ENCODE results near the gene KCND3. TPM values are rescaled to one million over a fixed set of nuclear protein-coding genes. Genes with fewer than 3 reads are reported as not detected.

The KCND3 gene
- total RNA-seq, 2 experiments from 2014 or later: not detected

DNA sequence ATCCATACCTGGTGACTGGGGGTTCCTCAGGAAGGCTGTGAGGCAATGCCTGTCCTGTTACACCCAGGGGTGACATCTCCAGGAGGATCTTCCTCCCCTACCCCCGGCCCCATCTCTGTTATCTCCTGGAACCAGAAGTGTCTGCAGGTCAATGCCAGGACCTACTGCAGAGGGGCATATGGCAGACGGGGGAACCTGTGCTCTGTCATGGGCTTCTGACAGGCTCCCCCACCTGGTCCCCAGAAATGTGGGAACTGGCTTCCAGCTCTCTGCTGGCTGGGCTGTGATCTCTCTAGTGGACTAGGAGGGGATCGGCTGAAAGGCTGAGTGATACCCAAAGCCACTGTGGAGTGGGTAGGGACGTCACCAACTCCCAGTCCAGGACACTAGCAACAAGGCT, 21.0 kb downstream of the KCND3 start:
- ATAC-seq: no peak
- intact Hi-C loops (cut with DNase I, micrococcal nuclease): no loop called here
- Mint-ChIP-seq H3K4me1 (no peaks in the 10 kb centered on the region), H3K9me3 (ENCODE audit: low read depth) (no peaks in the 10 kb centered on the region), H3K36me3 (ENCODE audit: low read depth) (no peaks in the 10 kb centered on the region), H3K27ac (no peak overlapping the region), H3K4me3 (no peak overlapping the region), H3K27me3 (peaks cover 48% of the 10 kb centered on the region)
- CTCF ChIA-PET: no interaction called here
- no peak for DNase-seq
- POLR2A ChIA-PET: no interaction called here

DNA sequence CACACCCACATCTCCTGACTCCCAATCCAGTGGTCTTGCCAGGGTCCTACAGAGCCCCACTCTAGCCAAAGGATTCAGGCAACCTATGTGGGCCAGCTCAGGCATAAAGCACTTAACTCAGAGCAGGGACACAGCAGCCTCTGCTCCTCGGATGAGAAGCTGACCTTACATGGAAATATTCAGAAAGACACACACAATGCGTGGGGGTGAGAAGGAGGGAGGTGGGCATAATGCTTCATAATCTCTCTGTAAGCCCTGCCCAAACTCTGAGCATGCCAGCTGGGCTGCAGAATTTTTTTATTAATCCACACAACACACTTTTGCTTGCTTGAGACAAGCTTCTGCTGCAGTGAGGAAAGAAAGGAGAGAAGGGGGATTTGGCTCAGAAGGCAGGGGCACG, 21.6 kb downstream of the KCND3 start:
- Mint-ChIP-seq H3K9me3 (ENCODE audit: low read depth) (no peaks in the 10 kb centered on the region), H3K4me3 (no peak overlapping the region), H3K4me1 (no peaks in the 10 kb centered on the region), H3K36me3 (ENCODE audit: low read depth) (no peaks in the 10 kb centered on the region), H3K27me3 (peaks cover 43% of the 10 kb centered on the region), H3K27ac (no peak overlapping the region)
- ChIA-PET CTCF (no interaction called here), POLR2A (no interaction called here)
- no peak for DNase-seq
- intact Hi-C loops (cut with DNase I, micrococcal nuclease): no loop called here
- ATAC-seq: no peak

DNA sequence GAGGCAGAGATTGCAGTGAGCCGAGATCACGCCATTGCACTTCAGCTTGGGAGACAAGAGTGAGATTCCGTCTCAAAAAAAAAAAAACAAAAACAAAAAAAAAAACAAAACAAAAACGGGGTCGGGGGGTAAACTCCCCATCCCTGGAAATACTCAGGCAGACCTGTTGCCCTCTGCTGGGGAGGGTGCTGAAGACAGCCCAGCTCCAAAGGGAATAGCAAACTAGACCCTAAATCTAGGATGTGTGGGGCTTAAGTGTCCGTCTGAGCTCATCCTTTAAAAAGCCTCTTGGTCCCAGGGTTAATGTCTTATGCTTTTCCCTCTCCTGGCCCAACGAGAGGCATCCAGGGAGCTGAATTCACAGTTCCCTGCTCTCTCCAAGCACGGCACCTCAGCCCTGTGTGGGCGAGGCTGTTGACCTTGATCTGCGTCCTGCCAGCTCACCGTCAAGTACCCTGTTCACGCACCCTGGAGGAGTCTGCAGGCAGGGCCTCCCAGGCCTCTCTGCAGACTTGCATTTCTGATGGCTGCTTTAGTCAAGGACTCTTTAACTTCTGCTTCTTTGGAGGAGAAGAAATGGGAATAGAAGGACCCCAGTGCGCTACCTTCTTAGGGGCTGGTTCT, 22.3 kb downstream of the KCND3 start:
- ChIA-PET CTCF (no interaction called here), POLR2A (no interaction called here)
- Mint-ChIP-seq H3K27me3 (peaks cover 38% of the 10 kb centered on the region), H3K9me3 (ENCODE audit: low read depth) (no peaks in the 10 kb centered on the region), H3K4me1 (no peaks in the 10 kb centered on the region), H3K36me3 (ENCODE audit: low read depth) (no peaks in the 10 kb centered on the region), H3K4me3 (no peak overlapping the region), H3K27ac (no peak overlapping the region)
- no peak for ATAC-seq
- intact Hi-C loops (cut with DNase I, micrococcal nuclease): no loop called here
- DNase-seq: no peak

DNA sequence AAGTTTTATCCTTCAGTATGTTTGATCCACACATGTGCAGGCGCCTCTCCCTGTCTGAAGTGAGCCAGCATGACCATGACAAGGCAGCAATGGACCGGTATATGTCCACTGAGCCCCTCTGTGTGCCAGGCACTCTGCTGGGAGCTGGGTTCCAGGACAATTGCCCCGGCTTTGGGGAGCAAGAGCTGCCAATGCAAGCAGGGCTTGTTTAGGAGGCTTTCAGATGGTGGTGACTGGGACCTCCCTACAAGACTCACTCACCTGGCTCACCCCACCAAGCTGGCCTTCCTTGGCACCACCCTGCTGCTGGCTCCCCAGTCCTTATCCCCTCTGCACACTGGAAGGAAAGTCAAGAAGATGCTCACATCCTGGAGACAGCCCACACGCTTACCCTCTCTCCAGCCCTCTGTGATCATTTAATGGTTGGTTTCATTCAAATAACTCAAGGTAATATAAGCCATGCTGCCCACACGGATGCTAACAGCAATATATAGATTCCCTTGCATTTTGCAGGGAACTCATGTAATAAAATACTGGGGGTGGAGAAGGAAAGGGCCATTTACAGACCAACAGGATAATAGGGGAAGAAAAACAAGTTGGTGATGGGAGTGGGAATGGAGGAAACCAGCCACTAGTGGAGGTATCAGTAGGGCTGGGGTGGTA, 23.6 kb downstream of the KCND3 start:
- no peak overlapping the region for H3K27ac Mint-ChIP-seq
- peaks cover 33% of the 10 kb centered on the region for H3K27me3 Mint-ChIP-seq
- no peaks in the 10 kb centered on the region for H3K4me1 Mint-ChIP-seq
- ChIA-PET CTCF (no interaction called here), POLR2A (no interaction called here)
- ATAC-seq: no peak
- no peaks in the 10 kb centered on the region for H3K36me3 Mint-ChIP-seq (ENCODE audit: low read depth)
- no peak overlapping the region for H3K4me3 Mint-ChIP-seq
- DNase-seq: no peak
- H3K9me3 Mint-ChIP-seq (ENCODE audit: low read depth): no peaks in the 10 kb centered on the region
- intact Hi-C loops (cut with DNase I, micrococcal nuclease): no loop called here

DNA sequence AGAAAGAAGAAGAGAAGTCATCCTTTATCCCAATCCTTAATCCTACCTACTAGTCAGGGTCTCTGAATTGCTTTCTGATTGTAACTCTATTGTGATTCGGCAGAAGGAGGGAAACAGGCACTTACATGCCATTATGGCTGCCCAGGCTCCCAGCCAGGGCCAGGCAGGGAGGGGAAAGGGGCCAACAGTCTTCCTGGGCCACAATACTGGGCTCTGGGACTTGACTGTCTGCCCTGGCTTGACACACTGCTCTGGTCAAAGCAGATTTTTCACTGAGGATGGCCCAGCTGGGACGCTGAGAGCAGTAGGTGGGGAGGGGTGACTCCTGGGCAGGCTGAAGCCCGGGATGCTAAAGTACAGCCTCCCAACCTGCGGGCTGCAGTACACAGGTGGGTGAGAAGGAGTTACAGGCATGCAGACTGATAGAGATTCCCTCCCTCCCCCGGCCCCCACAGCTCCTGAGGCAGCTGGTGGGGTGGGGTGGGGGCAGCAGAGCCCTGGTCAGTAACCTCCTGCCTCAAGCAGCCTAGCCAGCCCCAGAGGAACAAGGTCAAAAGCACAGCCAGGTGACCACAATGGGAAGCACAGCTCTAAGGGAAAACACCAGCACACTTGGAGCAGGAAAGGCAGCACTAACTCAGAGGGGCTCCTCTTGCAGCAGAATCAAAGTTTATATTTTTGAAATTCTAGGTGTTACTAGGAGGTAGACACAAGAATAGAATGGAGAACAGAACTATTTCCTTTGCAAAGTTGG, 25.3 kb downstream of the KCND3 start:
- H3K4me3 Mint-ChIP-seq: no peak overlapping the region
- H3K27me3 Mint-ChIP-seq: peaks cover 21% of the 10 kb centered on the region
- POLR2A ChIA-PET: no interaction called here
- no peaks in the 10 kb centered on the region for H3K36me3 Mint-ChIP-seq (ENCODE audit: low read depth)
- H3K9me3 Mint-ChIP-seq (ENCODE audit: low read depth): no peaks in the 10 kb centered on the region
- no peaks in the 10 kb centered on the region for H3K4me1 Mint-ChIP-seq
- H3K27ac Mint-ChIP-seq: no peak overlapping the region
- intact Hi-C loops (cut with DNase I, micrococcal nuclease): no loop called here
- ATAC-seq (no peak), DNase-seq (no peak)
- CTCF ChIA-PET: no interaction called here

DNA sequence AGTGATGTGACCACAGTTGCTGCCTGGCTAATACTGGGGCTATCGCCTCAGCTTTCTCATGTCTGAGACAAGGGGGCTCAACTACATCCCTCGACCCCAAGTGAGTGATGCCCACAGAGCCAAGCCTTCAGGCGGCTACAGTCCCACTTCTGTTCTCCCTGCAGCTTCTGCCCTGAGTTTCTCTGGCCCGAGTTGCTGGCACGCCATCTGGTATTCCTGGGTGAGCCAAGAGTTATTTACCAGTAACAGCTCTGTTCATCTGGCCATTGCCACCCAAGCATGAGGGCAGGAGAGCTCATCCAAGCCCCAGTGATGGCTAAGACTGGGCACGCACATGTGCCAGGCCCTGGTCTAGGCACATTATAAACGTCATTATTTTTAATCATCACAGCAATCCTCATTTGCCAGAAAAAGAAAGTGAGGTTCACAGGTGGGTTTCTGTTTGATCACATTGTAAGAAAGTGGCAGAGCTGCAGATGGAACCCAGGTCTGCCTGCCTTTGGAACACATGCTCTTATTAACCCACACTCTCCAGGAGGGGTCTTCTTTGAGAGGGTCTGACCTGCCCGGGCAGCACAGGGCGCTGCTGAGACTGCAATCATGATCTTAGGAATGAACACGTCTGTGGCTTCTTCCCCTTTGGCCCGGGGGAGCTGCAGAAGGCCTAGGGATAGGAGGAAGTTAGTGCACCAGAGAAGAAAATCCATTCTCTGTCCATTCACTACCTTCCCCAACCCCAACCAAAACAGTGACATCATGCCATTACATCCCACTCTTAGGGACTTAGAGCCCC, 27.5 kb downstream of the KCND3 start:
- Mint-ChIP-seq H3K4me1 (no peaks in the 10 kb centered on the region), H3K27me3 (peaks cover 11% of the 10 kb centered on the region), H3K36me3 (ENCODE audit: low read depth) (no peaks in the 10 kb centered on the region), H3K9me3 (ENCODE audit: low read depth) (no peaks in the 10 kb centered on the region), H3K27ac (no peak overlapping the region), H3K4me3 (no peak overlapping the region)
- intact Hi-C loops (cut with DNase I, micrococcal nuclease): no loop called here
- POLR2A ChIA-PET: no interaction called here
- DNase-seq (no peak), ATAC-seq (no peak)
- CTCF ChIA-PET: no interaction called here

DNA sequence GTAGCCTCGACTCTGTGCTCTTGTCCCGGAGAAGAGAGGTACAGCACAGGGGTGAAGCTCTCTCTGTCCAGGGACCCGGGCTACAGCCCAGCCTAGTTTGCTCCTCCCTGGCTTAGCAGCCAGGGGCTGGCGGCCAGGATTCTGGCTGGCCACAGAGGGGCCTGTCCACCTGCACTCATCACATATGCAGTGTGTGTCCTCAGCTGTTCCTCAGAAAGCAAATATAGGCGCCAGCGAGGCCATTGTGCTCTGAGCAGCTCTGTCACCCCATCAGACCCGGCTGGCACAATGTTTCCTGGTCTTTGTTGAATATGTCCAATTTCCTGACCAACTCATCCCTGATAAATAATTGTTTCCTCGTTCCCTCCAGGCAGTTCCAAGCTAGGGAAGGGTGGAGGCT, 28.5 kb downstream of the KCND3 start:
- H3K36me3 Mint-ChIP-seq (ENCODE audit: low read depth): no peaks in the 10 kb centered on the region
- POLR2A ChIA-PET: no interaction called here
- H3K9me3 Mint-ChIP-seq (ENCODE audit: low read depth): no peaks in the 10 kb centered on the region
- CTCF ChIA-PET: no interaction called here
- no peak for DNase-seq
- intact Hi-C loops (cut with DNase I, micrococcal nuclease): no loop called here
- no peaks in the 10 kb centered on the region for H3K4me1 Mint-ChIP-seq
- no peak for ATAC-seq
- no peak overlapping the region for H3K27ac Mint-ChIP-seq
- no peak overlapping the region for H3K4me3 Mint-ChIP-seq
- H3K27me3 Mint-ChIP-seq: peaks cover 9% of the 10 kb centered on the region

DNA sequence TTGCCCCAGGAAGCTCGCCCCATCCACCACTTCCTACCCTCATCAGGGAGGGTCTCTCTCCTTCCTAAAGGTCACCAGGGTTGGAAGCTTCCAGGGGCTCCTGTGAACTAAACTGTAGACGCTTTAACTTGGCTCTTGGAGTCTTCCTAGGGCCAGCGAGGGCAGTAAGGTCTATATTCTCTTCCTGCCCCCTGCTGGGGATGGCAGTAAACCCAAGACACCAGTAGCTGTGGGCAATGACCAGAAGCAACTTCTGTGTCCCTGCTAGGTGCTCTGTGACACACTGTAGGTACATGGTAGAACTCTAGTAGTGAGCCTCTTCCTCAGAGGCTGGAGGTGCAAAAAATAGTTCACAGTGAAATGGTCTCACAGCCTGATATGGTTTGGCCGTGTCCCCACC, 30.0 kb downstream of the KCND3 start:
- CTCF ChIA-PET: no interaction called here
- Mint-ChIP-seq H3K27ac (no peak overlapping the region), H3K9me3 (ENCODE audit: low read depth) (no peaks in the 10 kb centered on the region), H3K36me3 (ENCODE audit: low read depth) (no peaks in the 10 kb centered on the region), H3K4me3 (no peak overlapping the region), H3K4me1 (no peaks in the 10 kb centered on the region), H3K27me3 (peaks cover 4% of the 10 kb centered on the region)
- POLR2A ChIA-PET: no interaction called here
- ATAC-seq (no peak), DNase-seq (peak; percentile 9)
- intact Hi-C loops (cut with DNase I, micrococcal nuclease): no loop called here

DNA sequence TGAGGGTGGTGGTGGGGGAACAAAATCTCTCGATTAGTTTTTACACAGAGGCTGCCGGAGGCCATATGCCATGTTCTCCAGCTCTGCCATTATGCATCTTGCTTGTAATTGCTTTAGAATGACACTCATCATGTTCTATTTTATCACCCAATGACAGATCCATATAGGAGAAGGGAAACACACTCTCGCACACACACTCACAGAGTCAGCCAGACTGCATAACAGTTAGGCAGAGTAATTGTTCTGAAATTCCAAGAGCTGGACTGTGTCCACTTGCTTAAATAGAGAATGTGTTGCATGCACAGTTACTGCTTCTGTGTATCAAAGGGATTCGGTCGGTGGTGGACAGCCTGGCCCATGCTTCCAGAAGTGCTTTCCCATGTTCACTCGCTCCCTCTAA, 30.6 kb downstream of the KCND3 start:
- ChIA-PET CTCF (no interaction called here), POLR2A (no interaction called here)
- Mint-ChIP-seq H3K27ac (no peak overlapping the region), H3K36me3 (ENCODE audit: low read depth) (no peaks in the 10 kb centered on the region), H3K9me3 (ENCODE audit: low read depth) (no peaks in the 10 kb centered on the region), H3K27me3 (peaks cover 4% of the 10 kb centered on the region), H3K4me3 (no peak overlapping the region), H3K4me1 (no peaks in the 10 kb centered on the region)
- DNase-seq: no peak
- ATAC-seq: no peak
- intact Hi-C loops (cut with DNase I, micrococcal nuclease): no loop called here

DNA sequence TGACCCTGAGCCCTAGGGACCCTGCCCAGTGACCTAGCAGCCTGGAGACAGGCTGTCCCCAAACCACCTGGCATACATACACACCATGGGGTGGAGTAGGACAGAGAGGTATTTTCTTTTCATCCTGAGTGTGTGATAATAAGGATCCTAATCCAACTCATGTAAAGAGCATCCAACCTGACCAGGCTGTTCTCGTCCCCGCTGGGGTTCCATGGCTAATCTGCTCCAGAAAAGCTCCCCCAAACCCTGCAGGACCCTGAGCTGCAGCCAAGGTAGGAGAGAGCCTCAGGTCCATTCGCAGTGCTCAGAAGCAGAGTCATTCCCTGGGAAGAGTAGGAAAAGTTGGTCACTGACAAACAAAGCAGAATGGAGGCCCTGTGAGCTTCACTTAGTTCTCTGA, 31.4 kb downstream of the KCND3 start:
- ChIA-PET CTCF (interaction anchor here (0.6 kb wide), 1 partner anchor 606 kb away, joined by 3 read pairs; no protein-coding TSS in a partner anchor), POLR2A (no interaction called here)
- Mint-ChIP-seq H3K9me3 (ENCODE audit: low read depth) (no peaks in the 10 kb centered on the region), H3K27me3 (peaks cover 2% of the 10 kb centered on the region), H3K36me3 (ENCODE audit: low read depth) (no peaks in the 10 kb centered on the region), H3K27ac (no peak overlapping the region), H3K4me1 (no peaks in the 10 kb centered on the region), H3K4me3 (no peak overlapping the region)
- no peak for DNase-seq
- ATAC-seq: no peak
- intact Hi-C loops (cut with DNase I, micrococcal nuclease): no loop called here

DNA sequence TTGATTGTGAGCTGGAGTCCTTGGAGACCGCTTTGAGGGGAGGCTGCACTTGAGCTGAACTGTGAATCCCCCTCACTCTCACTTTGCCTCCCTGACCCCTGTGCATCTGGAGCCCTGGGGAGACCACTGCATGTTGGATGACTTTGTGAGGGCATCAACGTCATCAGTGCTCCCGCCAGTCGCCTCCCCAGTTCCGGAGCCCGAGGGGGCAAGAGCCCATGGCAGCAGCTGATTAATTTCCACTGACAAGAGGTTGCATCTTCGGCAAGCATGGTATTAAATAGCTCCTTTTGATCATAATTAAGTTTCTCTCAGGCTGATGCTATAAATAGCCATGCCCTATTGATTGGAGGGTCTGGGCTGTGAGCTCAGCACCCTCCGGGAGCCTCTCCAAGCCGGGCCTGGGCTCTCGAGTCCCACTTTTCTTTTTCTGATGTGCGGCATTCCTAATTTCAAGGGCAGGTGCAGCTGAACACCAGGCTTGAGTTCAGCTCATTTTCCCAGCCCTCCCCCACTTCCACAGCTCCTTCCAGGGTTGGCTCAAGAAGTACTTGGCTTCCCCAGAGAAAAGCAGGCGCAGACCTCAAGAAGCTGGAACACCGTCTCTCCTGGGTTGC, 33.2 kb downstream of the KCND3 start:
- no peaks in the 10 kb centered on the region for H3K9me3 Mint-ChIP-seq (ENCODE audit: low read depth)
- CTCF ChIA-PET: no interaction called here
- H3K4me3 Mint-ChIP-seq: no peak overlapping the region
- H3K36me3 Mint-ChIP-seq (ENCODE audit: low read depth): no peaks in the 10 kb centered on the region
- POLR2A ChIA-PET: no interaction called here
- no peak overlapping the region for H3K27ac Mint-ChIP-seq
- peaks cover 4% of the 10 kb centered on the region for H3K27me3 Mint-ChIP-seq
- ATAC-seq (no peak), DNase-seq (no peak)
- intact Hi-C loops (cut with DNase I, micrococcal nuclease): no loop called here
- no peaks in the 10 kb centered on the region for H3K4me1 Mint-ChIP-seq
